H1 (cell line): ENCODE measurements around the gene STX16. TPM values are rescaled to one million over a fixed set of nuclear protein-coding genes. Genes with fewer than 3 reads are reported as not detected.

Experiments
- CTCF ChIA-PET: fragments of 300-600 bp; sonication (Branson Sonifier 250); formaldehyde crosslinking; loops from one replicate; lab custom pipeline; 2021; ENCODE audit not compliant: partially characterized antibody; lab: Charles Lee
- POLR2A ChIA-PET: fragments of 300-600 bp; sonication (Branson Sonifier 250); formaldehyde crosslinking; loops from one replicate; lab custom pipeline; 2021; ENCODE audit warnings: inconsistent platforms; ENCODE audit not compliant: partially characterized antibody; lab: Charles Lee
- DNase-seq, 2 experiments: peaks; one replicate each; pipeline versions ENCODE4 v3.0.0 to v3.0.0-alpha.2; 2010 to 2022; ENCODE audit warnings: low spot score in 2 of 2, low read depth in 1 of 2, mixed read lengths in 1 of 2
- FAIRE-seq: peaks from 2 replicates; lab custom pipeline; 2011; peaks lifted over from hg19 to GRCh38; lab: Jason Lieb, UNC
- H2AFZ ChIP-seq: 2 replicates; pipeline ENCODE4 v1.8.1; 2012; ENCODE audit warnings: low read length, inconsistent platforms
- H2AK5ac ChIP-seq: 2 replicates; pipeline ENCODE4 v1.6.1; 2013; ENCODE audit warnings: low read depth, low read length
- H2BK120ac ChIP-seq: replicated peaks from 2 replicates; pipeline ENCODE3; 2013; ENCODE audit warnings: low read depth, low read length, inconsistent platforms
- H2BK12ac ChIP-seq: 2 replicates; pipeline ENCODE4 v1.6.1; 2013; ENCODE audit warnings: low read depth, low read length
- H2BK15ac ChIP-seq: 2 replicates; pipeline ENCODE4 v1.6.1; 2013; ENCODE audit warnings: low read length
- H2BK20ac ChIP-seq: 2 replicates; pipeline ENCODE4 v1.6.1; 2013; ENCODE audit warnings: low read length
- H2BK5ac ChIP-seq: 2 replicates; pipeline ENCODE4 v1.6.1; 2013; ENCODE audit warnings: low read depth, low read length
- H3K14ac ChIP-seq: 2 replicates; pipeline ENCODE4 v1.6.1; 2013; ENCODE audit warnings: inconsistent platforms; ENCODE audit not compliant: insufficient read length
- H3K18ac ChIP-seq: 2 replicates; pipeline ENCODE4 v1.6.1; 2013; ENCODE audit warnings: low read length; ENCODE audit errors: extremely low read depth
- H3K23ac ChIP-seq: 2 replicates; pipeline ENCODE4 v1.6.1; 2013; ENCODE audit warnings: inconsistent platforms; ENCODE audit not compliant: insufficient read length
- H3K23me2 ChIP-seq: 2 replicates; pipeline ENCODE4 v1.6.1; 2013; ENCODE audit warnings: low read depth, low read length
- H3K27ac ChIP-seq: 2 replicates; pipeline ENCODE4 v1.6.1; 2011; ENCODE audit warnings: low read depth, low read length, inconsistent platforms
- H3K27me3 ChIP-seq, 4 experiments: replicated peaks in 1 of 4; 1 replicate in 1 of 4; 2 replicates in 3 of 4; pipeline versions ENCODE4 v1.6.1 to v1.8.1; 2011 to 2013; ENCODE audit warnings: low read length in 3 of 4, mild to moderate bottlenecking in 3 of 4, inconsistent platforms in 2 of 4, mixed read lengths in 2 of 4, moderate library complexity in 1 of 4; ENCODE audit not compliant: control insufficient read depth in 3 of 4, insufficient read depth in 3 of 4; ENCODE audit errors: extremely low read depth in 1 of 4
- H3K36me3 ChIP-seq, 4 experiments: 2 replicates each; pipeline versions ENCODE4 v1.6.1 to v1.8.1; 2011 to 2013; ENCODE audit warnings: mild to moderate bottlenecking in 4 of 4, low read length in 3 of 4, moderate library complexity in 2 of 4, control low read depth in 1 of 4, inconsistent platforms in 1 of 4; ENCODE audit not compliant: insufficient read depth in 4 of 4, control insufficient read depth in 2 of 4
- H3K4ac ChIP-seq: replicated peaks from 2 replicates; pipeline ENCODE3; 2013; ENCODE audit warnings: low read length, low read depth, mixed read lengths, inconsistent platforms; ENCODE audit not compliant: insufficient read length
- H3K4me1 ChIP-seq, 4 experiments: replicated peaks in 1 of 4; 1 replicate in 1 of 4; 2 replicates in 3 of 4; pipeline versions ENCODE4 v1.6.1 to v1.8.1; 2011 to 2013; ENCODE audit warnings: low read length in 3 of 4, inconsistent platforms in 2 of 4, mixed read lengths in 1 of 4; ENCODE audit not compliant: insufficient read depth in 4 of 4, control insufficient read depth in 3 of 4
- H3K4me2 ChIP-seq, 2 experiments: 2 replicates each; pipeline versions ENCODE4 v1.6.1 to v1.8.1; 2011 to 2013; ENCODE audit warnings: low read depth in 2 of 2, low read length in 2 of 2, control low read depth in 1 of 2, inconsistent platforms in 1 of 2, mild to moderate bottlenecking in 1 of 2; ENCODE audit not compliant: insufficient read depth in 1 of 2
- H3K4me3 ChIP-seq, 4 experiments: fragments of 200-600, 300-600 bp in 1 of 4; sonication (generic), shearing (Covaris generic), sonication (Bioruptor Twin) in 1 of 4; 2 replicates each; pipeline versions ENCODE4 v1.5.1 to v1.8.1; 2011 to 2016; ENCODE audit warnings: low read length in 4 of 4, low read depth in 3 of 4, control low read depth in 2 of 4, inconsistent platforms in 2 of 4, mild to moderate bottlenecking in 2 of 4, mixed read lengths in 1 of 4, moderate library complexity in 1 of 4; ENCODE audit not compliant: insufficient read depth in 2 of 4; ENCODE audit errors: extremely low read depth in 1 of 4
- H3K56ac ChIP-seq: replicated peaks from 2 replicates; pipeline ENCODE3; 2013; ENCODE audit warnings: low read depth, mild to moderate bottlenecking, mixed read lengths, low read length, inconsistent platforms; ENCODE audit not compliant: insufficient read length
- H3K79me1 ChIP-seq: 2 replicates; pipeline ENCODE4 v1.6.1; 2013; ENCODE audit warnings: low read depth, low read length, control low read depth
- H3K79me2 ChIP-seq, 2 experiments: 2 replicates each; pipeline versions ENCODE4 v1.6.1 to v1.8.1; 2012 to 2013; ENCODE audit warnings: low read length in 2 of 2, mild to moderate bottlenecking in 2 of 2, inconsistent platforms in 1 of 2; ENCODE audit not compliant: insufficient read depth in 2 of 2, control insufficient read depth in 1 of 2
- H3K9ac ChIP-seq, 4 experiments: replicated peaks in 1 of 4; 1 replicate in 1 of 4; 2 replicates in 3 of 4; pipeline versions ENCODE4 v1.6.1 to v1.8.1; 2011 to 2013; ENCODE audit warnings: low read depth in 3 of 4, low read length in 3 of 4, control low read depth in 2 of 4, mild to moderate bottlenecking in 2 of 4, moderate library complexity in 2 of 4, inconsistent platforms in 1 of 4; ENCODE audit errors: extremely low read depth in 1 of 4
- H3K9me3 ChIP-seq, 2 experiments: 2 replicates each; pipeline versions ENCODE4 v1.6.1 to v1.8.1; 2012 to 2013; ENCODE audit warnings: mild to moderate bottlenecking in 2 of 2, moderate library complexity in 2 of 2, control low read depth in 1 of 2, inconsistent platforms in 1 of 2, low read depth in 1 of 2, low read length in 1 of 2, mixed read lengths in 1 of 2; ENCODE audit not compliant: insufficient read depth in 2 of 2
- H4K20me1 ChIP-seq, 2 experiments: replicated peaks in 1 of 2; 2 replicates each; pipeline versions ENCODE3 to v1.8.1; 2011 to 2013; ENCODE audit warnings: inconsistent platforms in 2 of 2, low read length in 2 of 2, mild to moderate bottlenecking in 1 of 2; ENCODE audit not compliant: insufficient read depth in 2 of 2, control insufficient read depth in 1 of 2
- H4K5ac ChIP-seq: 2 replicates; pipeline ENCODE4 v1.6.1; 2013; ENCODE audit warnings: low read length, low read depth, mixed read lengths, inconsistent platforms; ENCODE audit not compliant: insufficient read length
- H4K8ac ChIP-seq: 2 replicates; pipeline ENCODE4 v1.8.0; 2013; ENCODE audit warnings: mild to moderate bottlenecking, moderate library complexity, low read length, inconsistent platforms; ENCODE audit not compliant: insufficient read depth; ENCODE audit errors: extremely low read depth
- H4K91ac ChIP-seq: replicated peaks from 2 replicates; pipeline ENCODE3; 2013; ENCODE audit warnings: low read length, mixed read lengths, inconsistent platforms; ENCODE audit not compliant: insufficient read length
- KDM1A ChIP-seq: fragments of 200-600, 300-600 bp; sonication (generic); IDR thresholded peaks from 2 replicates; pipeline ENCODE4 v1.7.1; 2016; ENCODE audit warnings: mild to moderate bottlenecking, low read length, borderline replicate concordance
- MAFK ChIP-seq: IDR thresholded peaks from 2 replicates; pipeline ENCODE4 v1.6.1; 2012; ENCODE audit warnings: low read depth, mild to moderate bottlenecking, improper control_type of control experiment, low read length
- RXRA ChIP-seq: IDR thresholded peaks from 2 replicates; pipeline ENCODE4 v1.6.1; 2011; ENCODE audit warnings: low read depth, mild to moderate bottlenecking, low read length, moderate library complexity; ENCODE audit not compliant: insufficient read depth
- ZNF274 ChIP-seq: IDR thresholded peaks from 2 replicates; pipeline ENCODE4 v1.7.0; 2012; ENCODE audit warnings: low read length, borderline replicate concordance; ENCODE audit errors: extremely low read depth
- WGBS, 2 experiments: shearing (Covaris generic) in 1 of 2; methylation state at CpG; one replicate each; pipeline versions ENCODE4 v1.1.6 to v1.1.7; 2013 to 2015; ENCODE audit warnings: low lambda C conversion rate in 2 of 2, mixed read lengths in 2 of 2, inconsistent platforms in 1 of 2, low coverage in 1 of 2, missing lambda C conversion rate in 1 of 2; ENCODE audit not compliant: insufficient replicate concordance in 2 of 2, insufficient coverage in 1 of 2, insufficient read length in 1 of 2; ENCODE audit errors: extremely low coverage in 1 of 2, missing lambda C conversion rate in 1 of 2; 5-methylcytosine and 5-hydroxymethylcytosine counted together
- polyA plus RNA-seq, 7 experiments: library from polyadenylated mRNA; depleted of rRNA in 3 of 7; stranded (reverse) in 5 of 7; unstranded in 2 of 7; fragments of >200 nt in 5 of 7; fragments of 200-250 nt in 2 of 7; gene quantifications; 1 replicate in 5 of 7; 2 replicates in 1 of 7; 4 replicates in 1 of 7; pipeline versions ENCODE4 v1.2.1 to v1.2.3, GENCODE V29; 2011 to 2013; ENCODE audit warnings: missing spikeins in 2 of 7, mixed read lengths in 2 of 7
- total RNA-seq: library from RNA; stranded (reverse); fragmentation: NEBNext Ultra II Directional; extraction: Animal tissue kit (Norgen Biotek cat#: 25700); gene quantifications from 2 replicates; pipeline ENCODE4 v1.2.1, GENCODE V29; 2021

STX16 gene
- total and polyA plus RNA-seq, 2 of the 8 experiments (the other 6 are each of a cell fraction or from before 2014, with no cell fraction given) = 45.2 to 61.6 TPM

- Histone ChIP-seq H4K91ac (no peak overlapping the region), H4K8ac (no peak overlapping the region), H3K36me3 (peaks cover 0 to 3% (median 0%) of the 10 kb centered on the region in 4 experiments; a peak in 1 of 8 replicates), H3K4me2 (peak overlapping the region; percentile 86 to 91), H3K79me2 (peaks cover 28 to 79% of the 10 kb centered on the region in 2 experiments), H2BK120ac (no peak overlapping the region), H3K27ac (no peak overlapping the region), H4K20me1 (no peaks in the 10 kb centered on the region), H3K23me2 (peaks cover 19% of the 10 kb centered on the region), H3K23ac (no peak overlapping the region), H3K4me3 (peak overlapping the region in 2 of 4 experiments; percentile 7 to 82; a peak in 2 of 8 replicates), H3K4ac (no peak overlapping the region), H2BK20ac (no peak overlapping the region), H4K5ac (peak overlapping the region; percentile 25), H2BK5ac (no peak overlapping the region), H2BK12ac (no peak overlapping the region), H3K18ac (no peak overlapping the region), H3K9ac (no peak overlapping the region), H2AK5ac (no peak overlapping the region), H3K9me3 (no peaks in the 10 kb centered on the region), H3K4me1 (peaks cover 9 to 14% (median 12%) of the 10 kb centered on the region in 4 experiments; a peak in 6 of 7 replicates), H3K14ac (no peak overlapping the region), H3K27me3 (no peaks in the 10 kb centered on the region; a peak in 1 of 7 replicates), H3K79me1 (no peaks in the 10 kb centered on the region), H2AFZ (no peak overlapping the region)
- ChIA-PET CTCF (no interaction called here), POLR2A (interaction anchor here (1.1 to 11.7 kb wide), 3 partner anchors 19 to 191 kb away, joined by 3 to 242 read pairs (median 3); no protein-coding TSS in a partner anchor)
- 77% methylated on average over 4 of the region's 4 CpGs; no CpG with 5 or more reads in 1 of the 2 experiments for WGBS, 2 experiments
- FAIRE-seq = no peak
- no peak for DNase-seq
- TF ChIP-seq RXRA (no peak), ZNF274 (no peak), KDM1A (no peak), MAFK (no peak)
- TF ChIP-seq, all 59 proteins: peak for 0
- Histone ChIP-seq H3K56ac (no peak overlapping the region), H2BK15ac (no peak overlapping the region)
Observed at GRCh38 chr20:58654337-58654736, 3.3 kb downstream of the STX16 start.
